Kidney tubule cell (primary cell): ENCODE measurements around the gene SPON2.

Experiments used
- DNase-seq: peaks from one replicate; pipeline ENCODE4 v3.0.0-alpha.2; 2018; ENCODE audit warnings: low spot score

Gene SPON2

DNA sequence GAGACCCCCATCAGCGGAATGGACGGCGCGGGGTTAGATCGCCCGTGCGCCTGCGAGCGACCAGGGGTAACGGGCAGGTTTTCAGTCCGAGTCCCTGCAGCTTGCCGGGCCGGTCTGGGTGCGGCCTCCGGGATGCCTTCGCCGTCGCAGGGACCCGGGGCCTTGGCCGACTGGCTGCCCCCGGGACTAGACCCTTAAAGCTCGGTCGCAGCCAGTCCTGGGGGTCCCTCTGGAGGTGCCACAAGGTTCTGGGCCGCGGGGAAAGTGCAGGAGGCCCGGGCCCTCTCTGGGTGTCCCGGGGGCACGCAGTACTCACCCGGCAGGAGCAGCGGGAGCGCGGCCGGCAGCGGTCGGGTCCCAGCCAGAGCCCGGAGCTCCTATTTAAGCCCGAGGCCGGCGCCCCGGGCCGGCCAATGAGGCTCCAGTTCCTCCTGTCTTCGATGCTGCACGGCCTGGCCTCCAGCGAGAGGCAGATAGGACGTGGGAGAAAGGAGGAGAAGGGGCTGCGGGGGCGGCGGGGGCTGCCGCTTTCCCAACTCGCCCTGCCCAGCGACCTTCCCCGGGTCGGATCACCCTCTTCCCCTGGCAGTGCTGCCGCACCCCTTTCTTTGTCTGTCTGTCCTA lies at the start of gene SPON2:
Gene SPON2 (minus strand): TSS at position 356 of the 624 bp plus-strand sequence.
- DNase-seq, result no peak

DNA sequence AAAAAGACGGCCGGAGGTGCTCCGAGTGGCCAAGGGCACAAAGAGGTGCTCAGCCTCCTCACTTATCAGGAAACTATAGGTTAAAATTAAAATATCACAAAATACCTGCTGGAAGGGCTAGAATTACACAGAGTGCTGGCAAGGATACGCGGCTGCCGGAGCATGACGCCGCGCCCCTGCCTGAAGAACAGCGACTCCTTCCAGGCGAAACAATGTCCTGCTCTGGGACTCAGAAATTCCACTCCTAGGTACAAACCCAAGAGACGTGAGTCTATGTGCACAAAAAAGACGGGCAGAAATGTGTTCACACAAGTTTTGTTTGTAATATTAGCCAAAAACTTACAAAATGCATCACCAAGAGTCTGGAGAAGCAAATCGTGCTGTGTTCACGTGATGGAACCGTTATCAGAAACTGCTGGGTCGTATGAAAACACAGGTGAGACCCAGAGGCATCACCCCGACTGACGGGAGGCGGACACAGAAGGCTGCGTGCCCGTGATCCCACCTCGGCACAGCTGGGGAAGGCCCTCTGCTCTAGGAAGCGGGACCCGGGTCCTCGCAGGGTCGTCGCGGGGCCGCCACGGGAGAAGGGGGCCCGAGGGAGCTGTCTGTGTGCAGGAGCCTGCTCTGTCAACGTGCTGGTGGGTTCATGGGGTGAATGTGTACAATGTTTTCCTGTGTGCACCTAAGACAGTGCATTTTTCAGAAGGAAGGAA lies 48.9 kb upstream of the SPON2 start:
- DNase-seq, result no peak

DNA sequence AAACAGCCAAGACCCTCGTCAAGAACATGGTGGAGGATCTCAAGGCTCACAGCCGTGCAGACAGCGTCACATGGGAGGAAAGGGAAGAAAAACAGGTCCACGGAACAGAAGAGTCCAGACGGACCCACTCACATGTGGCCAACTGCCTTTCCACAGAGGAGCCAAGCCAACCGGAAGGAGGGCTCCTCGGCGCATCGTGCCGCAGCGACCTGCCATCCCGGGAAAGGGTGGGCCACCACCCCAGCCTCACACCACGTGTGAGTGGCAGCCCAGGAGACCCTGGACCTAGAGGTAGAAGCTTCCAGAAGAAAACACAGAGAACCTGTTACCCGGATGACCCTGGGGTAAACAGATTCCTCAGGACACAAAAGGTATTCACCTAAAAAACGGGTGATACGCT lies 48.2 kb upstream of the SPON2 start:
- no peak for DNase-seq

DNA sequence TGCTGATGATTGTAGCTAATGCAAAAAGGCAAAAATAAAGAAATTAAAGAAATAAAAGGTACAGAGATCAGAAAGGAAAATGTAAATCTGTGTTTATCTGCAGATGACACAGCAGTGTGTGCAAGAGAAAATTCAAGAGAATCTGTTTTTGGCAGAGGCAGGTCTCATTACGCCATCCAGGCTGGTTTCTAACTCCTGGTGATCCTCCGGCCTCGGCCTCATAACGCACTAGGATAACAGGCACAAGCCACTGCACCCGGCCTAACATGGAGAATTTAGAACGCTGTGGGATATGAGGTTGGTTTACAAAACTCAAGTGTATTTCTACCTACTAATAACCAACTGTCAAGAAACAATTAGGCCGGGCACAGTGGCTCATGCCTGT lies 47.2 kb upstream of the SPON2 start:
- no peak for DNase-seq

DNA sequence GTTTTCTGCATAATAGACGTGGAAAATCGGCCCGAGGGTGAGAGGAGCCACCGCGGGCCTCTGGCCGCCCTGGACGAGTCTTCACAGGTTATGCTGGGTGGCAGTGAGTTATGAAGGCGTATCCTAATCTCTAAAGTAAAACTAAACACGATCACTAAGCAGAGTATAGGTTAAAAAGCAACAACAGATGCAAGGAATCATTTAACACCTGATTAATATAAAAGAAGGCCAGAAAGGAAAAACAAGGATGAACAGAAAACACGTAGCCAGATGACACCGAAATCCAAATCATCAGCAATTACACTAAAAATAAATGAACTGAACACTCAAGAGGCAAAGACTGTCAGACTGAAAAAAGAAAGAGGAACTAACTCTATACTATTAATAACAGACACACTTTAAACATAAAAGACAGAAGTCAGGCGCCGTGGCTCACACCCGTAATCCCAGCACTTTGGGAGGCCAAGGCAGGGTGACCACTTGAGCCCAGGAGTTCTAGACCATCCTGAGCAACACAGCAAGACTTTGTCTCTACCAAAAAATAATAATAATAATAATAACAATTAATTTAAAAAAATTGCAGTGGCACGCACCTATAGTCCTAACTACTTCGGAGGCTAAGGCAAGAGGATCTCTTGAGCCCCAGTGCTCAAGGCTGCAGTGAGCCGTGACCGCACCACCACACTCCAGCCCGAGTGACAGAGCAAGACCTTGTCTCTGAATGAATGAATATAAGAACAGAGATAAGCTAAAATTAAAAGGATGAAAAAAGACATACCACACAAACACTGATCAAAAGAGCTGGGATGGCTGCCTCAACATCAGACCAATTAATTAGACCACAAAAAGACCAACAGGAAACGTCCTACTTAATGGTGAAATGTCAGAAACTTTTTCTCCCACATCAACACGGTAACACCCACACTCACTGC lies 46.5 kb upstream of the SPON2 start:
- DNase-seq, result no peak

DNA sequence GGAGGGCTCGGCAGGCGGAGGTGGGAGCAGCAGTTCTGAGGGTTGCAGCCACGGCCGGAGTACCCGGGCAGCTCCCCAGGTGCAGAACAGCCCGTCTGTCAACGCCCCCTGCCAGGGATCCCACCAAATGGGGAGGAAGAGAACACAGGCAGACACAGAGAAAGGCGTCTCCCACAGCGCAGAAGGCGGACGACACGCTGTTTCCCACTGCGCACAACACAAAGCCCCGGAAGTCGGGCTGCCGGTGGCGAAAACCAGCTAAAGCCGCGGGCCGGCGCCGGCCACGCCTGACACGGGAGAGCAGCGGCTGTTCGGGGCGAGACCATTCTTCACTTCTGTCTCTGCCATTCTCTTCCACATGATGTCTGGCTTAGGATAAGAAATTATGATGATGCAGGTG lies 45.0 kb upstream of the SPON2 start:
- no peak for DNase-seq

DNA sequence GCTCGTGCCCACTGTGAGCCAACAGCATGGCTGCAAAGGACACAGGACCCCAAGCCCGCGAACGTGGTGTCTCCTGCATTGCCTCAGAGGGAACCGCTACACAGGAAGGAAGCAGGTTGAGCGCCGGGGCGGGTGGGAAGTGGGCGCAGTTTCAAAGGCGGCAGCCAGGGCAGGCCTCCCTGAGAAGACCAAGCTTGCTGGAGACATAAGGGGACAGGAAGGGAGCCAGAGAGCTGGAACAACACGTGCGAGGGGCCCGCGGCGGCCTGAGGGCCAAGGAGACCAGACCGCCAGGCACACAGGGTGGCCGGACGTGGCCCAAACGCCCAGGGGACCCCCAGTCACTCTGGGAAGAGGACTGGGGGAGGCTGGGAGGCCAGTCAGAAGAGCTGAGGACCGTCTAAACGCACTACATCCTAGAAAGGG lies 44.5 kb upstream of the SPON2 start:
- no peak for DNase-seq

DNA sequence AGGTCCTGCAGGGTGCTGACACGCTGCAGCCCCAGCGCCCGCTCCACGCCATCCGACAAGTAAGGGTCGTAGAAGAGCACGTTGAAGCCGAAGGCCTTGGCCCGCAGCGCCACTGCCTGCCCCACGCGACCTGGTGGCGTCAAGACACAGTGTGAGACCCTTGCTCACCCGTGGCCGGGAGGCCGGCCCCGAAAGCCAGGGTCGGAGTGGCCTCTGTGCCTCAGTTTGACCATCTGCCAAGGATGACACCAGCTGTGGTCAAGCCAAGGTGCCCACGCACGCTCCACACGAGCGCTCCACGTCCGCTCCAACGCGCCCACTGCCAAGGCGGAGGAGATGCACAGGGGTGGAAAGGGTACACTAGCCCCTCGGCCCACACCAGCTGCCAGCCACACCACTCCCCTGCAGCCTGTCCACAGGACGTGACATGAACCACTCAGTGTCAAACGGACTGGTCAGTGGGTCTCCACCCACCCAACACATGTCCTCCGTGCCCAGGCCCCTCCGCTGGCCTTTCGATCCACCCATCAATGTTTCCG lies 43.8 kb upstream of the SPON2 start:
- no peak for DNase-seq

DNA sequence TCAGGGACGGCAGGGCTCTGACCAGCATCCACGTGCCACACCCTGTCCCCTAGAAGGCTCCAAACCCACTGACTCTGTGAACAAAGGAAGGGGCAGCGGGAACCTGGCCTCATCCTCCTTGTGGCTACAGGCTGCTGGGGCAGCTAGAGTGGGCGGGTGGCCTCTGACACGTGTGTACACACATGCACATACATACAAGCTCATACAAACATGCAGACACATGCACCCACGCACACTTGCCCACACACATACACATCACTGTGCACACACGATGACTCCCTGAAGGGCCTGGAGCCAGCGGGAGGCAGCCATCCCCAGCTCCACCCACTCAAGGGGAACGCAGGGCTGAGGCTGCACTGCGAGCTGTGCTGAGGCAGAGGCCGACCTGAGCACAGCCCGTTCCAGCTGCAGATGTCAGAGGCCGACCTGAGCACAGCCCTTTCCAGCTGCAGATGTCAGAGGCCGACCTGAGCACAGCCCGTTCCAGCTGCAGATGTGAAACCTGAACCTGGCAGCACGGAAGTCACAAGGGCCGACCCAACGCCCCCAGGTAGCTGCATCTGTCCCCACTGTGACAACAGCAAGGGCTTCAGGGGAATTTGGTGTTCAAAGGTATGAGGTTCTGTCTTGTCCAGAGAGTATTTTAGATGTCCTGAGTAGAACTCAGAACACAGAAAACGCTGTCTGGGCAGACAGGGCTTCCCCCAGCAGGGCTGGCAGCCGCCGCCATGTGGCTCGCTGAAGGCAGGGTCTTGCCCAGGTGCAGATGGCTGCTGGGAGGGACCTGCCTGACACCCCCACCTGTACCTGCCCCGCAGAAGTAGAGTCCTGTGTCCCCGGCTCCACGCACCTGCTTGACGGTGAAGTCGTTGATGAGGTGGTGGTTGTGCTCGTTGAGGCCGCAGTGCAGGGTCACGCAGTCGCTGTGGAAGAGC lies 43.0 kb upstream of the SPON2 start:
- DNase-seq, result no peak

DNA sequence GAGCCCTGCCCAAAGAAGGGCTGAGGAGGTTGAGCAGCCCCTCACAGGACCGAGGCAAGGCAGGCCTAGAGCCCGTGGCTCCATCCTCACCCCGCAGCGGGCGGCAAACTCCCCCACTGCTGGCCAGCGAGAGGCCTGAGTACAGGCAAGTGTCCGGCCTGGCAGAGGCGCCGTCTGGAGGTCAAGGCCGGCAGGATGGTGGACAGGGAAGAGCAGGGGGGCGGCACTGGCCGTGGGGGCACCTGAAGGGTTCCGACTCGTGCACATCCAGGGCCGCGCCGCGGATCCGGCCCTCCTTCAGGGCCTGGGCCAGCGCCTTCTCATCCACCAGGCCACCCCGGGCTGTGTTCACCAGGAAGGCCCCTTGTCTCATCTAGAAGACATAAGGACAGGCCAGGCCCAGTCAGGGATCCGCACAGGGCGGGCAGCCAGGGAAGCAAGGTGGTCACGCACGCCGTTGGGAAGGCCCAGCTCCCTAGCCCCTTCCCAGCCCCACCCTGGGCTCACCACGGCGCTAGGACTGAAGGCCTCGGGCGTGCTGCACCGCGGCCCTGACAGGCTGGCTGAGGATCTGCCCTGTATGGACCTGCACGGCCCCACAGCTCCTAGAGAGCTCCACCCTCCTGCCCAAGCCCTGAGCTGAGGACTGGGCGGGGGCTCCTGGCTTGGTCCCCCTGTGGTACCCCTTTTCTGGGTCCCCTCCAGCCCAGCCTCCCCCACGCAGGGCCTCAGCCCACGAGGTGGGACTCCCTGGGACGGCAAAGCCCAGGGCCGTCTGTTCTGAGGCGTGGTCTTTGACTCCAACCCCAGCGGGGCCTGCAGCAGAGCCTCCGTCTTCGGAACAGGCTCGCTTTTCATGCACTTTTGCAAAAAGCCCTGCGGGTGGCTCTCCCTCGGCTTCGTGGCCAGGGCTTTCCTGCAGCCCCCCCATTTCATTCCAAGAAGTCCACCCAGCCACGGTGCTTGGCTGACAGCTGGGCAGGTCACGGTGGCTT lies 42.0 kb upstream of the SPON2 start:
- DNase-seq, result no peak

DNA sequence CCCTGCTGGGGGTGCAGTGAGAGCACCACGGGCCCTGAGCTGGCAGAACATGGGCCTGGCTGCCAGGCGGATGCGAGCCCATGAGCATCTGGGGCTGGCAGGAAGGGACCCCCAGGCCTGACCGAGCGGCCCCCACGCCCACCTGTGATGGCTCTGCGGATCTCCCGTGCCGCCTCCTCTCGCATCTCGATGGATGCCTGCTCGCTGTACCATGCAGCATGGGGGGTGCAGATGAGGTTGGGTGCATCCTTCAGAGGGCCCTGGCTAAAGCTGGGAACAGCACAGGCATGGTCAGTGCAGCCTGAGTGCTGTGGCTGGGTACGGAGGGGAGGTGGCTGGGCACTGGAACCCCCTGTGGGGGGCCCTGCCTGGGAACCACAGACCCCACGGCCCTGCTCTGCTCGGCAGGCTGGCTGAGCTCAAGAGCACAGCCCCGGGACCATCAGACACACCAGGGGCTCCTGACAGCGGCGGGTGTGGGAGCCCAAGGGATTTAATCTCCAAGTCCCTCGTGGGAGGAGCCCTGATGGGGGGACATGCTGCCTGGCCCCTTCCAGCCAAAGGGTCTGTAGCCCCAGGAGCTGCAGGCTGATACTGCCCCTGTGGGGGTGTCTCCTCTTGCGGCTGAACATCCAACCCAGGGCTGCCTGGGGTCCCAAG lies 41.1 kb upstream of the SPON2 start:
- no peak for DNase-seq

DNA sequence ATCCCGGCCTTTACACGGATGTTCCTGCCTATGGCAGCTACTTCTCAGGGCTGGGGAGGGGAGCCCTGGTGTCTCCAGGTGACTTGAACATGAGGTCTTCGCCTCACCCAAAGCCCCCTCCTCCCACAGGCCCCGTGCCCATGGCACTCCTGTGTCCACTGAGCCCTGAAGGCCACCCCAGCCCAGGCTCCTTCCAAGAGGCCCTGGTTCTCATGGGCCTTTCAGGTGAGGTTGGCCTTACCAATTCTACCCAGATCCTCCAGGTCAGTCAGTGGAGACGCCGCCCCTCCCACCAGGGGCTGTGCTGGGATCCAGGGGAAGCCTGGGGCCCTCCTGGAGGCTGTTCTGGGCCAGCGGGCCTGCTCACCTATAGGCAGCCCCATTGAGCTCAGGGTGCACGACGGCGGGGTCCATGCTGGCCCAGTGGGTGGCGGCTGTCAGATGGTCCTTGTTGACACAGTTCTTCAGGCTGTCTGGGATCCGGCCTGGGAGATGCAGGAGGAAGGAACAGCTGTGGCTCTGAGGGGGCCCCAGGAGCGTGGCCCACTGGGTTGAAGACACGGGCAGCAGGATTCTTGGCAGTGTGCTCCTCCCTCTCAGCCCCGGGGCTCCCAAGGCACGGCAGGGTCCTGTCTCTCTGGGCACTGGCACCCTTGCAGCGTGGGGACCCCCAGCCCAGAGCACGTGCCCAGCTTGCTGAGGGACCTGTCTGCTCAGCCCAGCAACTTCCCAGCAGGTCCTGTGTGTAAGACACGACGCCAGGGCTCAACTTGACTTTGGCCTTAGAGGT lies 40.4 kb upstream of the SPON2 start:
- DNase-seq, result no peak

DNA sequence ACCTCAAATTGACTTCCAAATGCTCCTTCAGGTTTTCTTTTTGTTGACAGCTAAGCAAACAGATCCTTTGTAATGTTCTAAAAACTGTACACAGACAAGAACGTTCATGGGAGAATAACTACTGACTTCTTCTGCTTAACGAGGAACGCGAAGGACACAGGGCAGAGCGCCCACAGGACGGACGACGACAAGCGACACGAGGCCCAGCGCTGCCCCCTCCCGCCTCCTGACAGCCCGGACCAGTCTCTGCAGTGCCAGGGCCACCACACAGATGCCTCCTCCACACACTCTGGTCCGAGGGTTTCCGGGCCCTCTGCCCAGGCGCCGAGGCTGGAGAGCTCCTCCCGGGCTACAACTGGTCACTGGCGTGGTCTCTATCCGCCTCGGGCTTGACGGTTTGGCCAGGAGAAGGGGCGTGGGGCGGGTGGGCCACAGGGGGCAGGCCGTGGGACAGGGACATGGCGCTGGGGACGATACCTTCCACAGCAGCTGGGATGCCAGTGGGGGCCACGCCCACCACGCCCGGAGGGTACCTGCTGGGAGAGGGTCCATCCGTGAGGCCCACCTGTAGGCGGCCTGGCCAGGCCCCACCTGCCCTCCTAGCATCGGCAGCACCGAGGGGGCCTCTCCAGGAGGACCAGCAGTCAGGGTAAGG lies 39.6 kb upstream of the SPON2 start:
- no peak for DNase-seq

DNA sequence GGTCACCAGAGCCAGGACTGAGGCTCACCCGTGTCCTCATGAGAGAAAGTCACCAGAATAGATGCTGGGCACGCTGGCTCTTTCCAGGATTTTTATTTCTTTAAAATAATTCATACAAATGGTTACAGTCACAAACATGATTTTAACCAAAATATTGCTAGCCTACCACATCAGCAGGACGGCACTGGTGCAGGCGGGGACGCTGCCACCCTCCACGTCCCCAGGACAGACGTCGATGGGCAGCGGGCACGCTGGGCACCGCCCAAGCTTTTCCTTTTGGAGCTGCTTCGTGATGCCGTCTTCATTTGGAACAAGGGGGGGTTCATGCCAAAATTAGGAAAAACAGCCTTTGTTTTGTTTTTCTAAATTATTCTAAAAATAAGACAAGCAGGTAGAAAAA lies 39.0 kb upstream of the SPON2 start:
- DNase-seq, result no peak

DNA sequence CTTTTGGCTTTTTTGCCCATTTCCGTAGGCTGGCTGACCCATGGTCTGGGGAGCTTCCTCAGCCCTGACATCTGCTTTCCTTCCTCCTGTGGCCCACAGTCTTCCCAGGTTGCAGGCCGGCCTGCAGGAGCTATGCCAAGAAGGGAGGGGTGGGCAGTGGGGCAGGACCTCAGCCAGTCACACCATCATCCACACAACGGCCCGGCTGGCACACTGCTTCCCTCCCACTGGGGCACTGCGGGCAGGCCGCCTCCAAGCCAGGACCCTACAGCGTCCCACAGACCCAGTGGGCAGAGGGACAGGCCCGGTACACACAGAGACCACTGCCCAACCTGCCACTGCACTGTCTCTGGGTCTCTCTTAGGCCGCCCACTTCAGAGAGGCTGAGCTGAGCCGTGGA lies 38.6 kb upstream of the SPON2 start:
- DNase-seq, result no peak

DNA sequence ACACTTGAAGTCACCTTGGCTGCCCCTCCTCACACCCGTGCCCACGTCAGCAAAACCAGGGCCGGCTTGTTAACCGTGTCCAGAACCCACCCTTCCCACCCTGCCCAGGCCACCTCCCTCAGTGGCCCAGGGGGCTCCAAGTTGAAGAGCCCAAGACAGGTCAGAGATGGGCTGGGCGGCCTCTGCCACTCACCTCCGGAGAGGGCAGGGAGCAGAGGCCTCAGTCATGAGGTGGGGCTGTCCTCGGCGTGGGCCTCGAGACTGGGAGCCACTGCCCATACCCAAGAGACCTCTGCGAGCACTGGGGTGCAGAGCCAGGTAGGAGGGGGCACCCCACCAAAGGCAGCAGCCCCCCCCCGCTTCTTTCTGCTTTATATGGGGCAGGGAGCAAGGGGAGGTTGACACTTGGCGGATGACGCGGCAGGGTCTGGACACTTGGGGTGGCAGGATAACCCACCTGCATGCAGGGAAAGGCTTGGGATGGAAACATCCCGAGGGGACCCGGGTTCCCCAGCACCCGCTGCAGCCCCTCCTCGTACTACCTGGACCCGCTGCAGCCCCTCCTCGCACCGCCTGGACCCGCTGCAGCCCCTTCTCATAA lies 38.0 kb upstream of the SPON2 start:
- DNase-seq, result no peak

DNA sequence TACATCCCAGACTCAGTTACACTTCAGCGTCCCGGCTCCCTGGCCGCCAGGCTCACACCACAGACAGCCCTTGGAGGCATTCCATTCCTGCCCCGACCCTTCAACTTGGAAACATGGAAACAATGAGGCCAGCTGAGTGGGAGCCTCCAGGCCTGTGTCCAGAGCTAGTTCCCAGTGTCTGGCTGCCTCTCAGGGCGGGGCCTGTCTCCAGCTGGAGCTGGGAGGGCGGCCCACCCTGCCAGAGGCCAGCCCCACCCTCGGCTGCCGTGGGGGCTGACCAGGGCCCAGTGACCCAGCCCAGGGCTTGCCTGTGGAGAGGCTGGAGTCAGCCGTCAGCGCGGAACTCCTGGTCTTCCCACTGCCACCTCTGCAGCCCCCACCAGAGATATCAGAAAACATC lies 37.4 kb upstream of the SPON2 start:
- no peak for DNase-seq
